ENCODE data around the gene TBC1D8. TPM values are rescaled to one million over a fixed set of nuclear protein-coding genes. Genes with fewer than 3 reads are reported as not detected.
"Not testable (repeated sequence)": the region's sequence is repeated elsewhere in the genome, so short reads cannot be mapped to it uniquely, and the experiment has no call there.

The TBC1D8 gene
- total RNA-seq, 8 experiments from 2014 or later: 4.7 to 14.3 (median 10.9) TPM

DNA sequence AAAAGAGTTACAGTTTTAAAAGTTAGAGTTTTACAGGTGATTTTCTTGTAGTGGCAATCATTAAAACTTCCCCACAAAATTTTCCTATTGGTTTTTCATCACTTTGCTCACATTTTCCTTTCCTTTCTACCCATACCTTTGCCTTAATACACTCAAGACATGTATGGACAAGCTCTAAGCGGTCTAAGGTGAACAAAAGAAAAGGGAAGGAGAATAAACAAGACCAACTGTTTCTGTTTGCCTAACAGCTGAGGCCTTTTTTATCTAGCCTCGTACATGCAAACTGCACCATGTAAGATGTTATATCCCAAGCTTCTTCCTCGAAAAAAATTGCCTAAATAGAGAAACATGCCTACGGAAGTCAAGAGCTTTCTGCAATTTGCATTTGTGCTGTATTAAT lies 33.9 kb upstream of the TBC1D8 start:
- Histone ChIP-seq H3K4me3 (no peak overlapping the region), H3K27ac (no peak overlapping the region), H3K4me1 (replicated peaks in 1 of 2) (no peaks in the 10 kb centered on the region)
- peak in 1 of 8 experiments; percentile 72 for ATAC-seq (replicated peaks in 6 of 8)
- in situ Hi-C loops (cut with MboI; ENCODE audit: low pct_unique_long_range_greater_than_20kb in 2 of 9, low sequenced_read_pairs in 9 of 9, unreplicated experiment in 9 of 9): loop anchor here in 1 of 9 experiments (25.0 kb wide), 1 partner anchor 148 kb away; no protein-coding TSS in a partner anchor
- 26 to 98% (median 60%) methylated on average over 1 to 4 of the region's 4 CpGs; no CpG with 5 or more reads in 1 of the 10 experiments for WGBS, 10 experiments

GRCh38 chr2:101179982-101180381 lies 28.8 kb upstream of the TBC1D8 start:
- peak in 3 of 8 experiments; percentile 20 to 45 (median 40) for ATAC-seq (replicated peaks in 6 of 8)
- in situ Hi-C loops (cut with MboI; ENCODE audit: low pct_unique_long_range_greater_than_20kb in 2 of 9, low sequenced_read_pairs in 9 of 9, unreplicated experiment in 9 of 9): loop anchor here in 1 of 9 experiments (25.0 kb wide), 1 partner anchor 143 kb away; no protein-coding TSS in a partner anchor
- 43 to 100% (median 83%) methylated on average over 1 to 3 of the region's 3 CpGs; no CpG with 5 or more reads in 1 of the 10 experiments for WGBS, 10 experiments
- H3K4me1 ChIP-seq (replicated peaks in 1 of 2): no peaks in the 10 kb centered on the region
- H3K27ac ChIP-seq: no peak overlapping the region
- no peak overlapping the region for H3K4me3 ChIP-seq

GRCh38 chr2:101176803-101177202 lies 25.6 kb upstream of the TBC1D8 start:
- in situ Hi-C loops (cut with MboI; ENCODE audit: low pct_unique_long_range_greater_than_20kb in 2 of 9, low sequenced_read_pairs in 9 of 9, unreplicated experiment in 9 of 9): loop anchor here in 1 of 9 experiments (25.0 kb wide), 1 partner anchor 140 kb away; no protein-coding TSS in a partner anchor
- no peaks in the 10 kb centered on the region for H3K4me1 ChIP-seq (replicated peaks in 1 of 2)
- no peak overlapping the region for H3K27ac ChIP-seq
- 29 to 100% (median 70%) methylated on average over 2 to 4 of the region's 4 CpGs; no CpG with 5 or more reads in 1 of the 10 experiments for WGBS, 10 experiments
- no peak overlapping the region for H3K4me3 ChIP-seq
- ATAC-seq (replicated peaks in 6 of 8): peak in 2 of 8 experiments; percentile 89 to 90

DNA sequence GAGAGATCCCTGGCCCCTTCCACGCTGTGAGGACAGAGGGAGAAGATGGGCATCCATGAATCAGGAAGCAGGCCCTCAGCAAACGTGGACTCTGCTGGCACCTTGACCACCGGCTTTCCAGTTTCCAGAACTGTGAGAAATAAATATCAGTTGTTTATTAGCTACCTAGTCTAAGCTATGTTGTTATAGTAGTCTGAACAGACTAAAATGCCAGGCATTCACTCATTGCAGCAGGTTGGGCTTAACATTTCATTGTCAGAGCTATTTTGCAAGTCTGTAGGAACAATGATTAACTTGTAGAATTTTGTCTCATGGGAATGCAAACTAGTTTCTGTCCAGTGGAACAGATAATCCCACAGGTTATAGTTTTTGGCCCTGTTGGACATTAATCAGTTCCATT lies 24.8 kb upstream of the TBC1D8 start:
- H3K4me3 ChIP-seq: no peak overlapping the region
- no peak overlapping the region for H3K27ac ChIP-seq
- H3K4me1 ChIP-seq (replicated peaks in 1 of 2): no peaks in the 10 kb centered on the region
- 60 to 100% (median 70%) methylated on average over 1 to 3 of the region's 3 CpGs; no CpG with 5 or more reads in 6 of the 10 experiments for WGBS, 10 experiments
- in situ Hi-C loops (cut with MboI; ENCODE audit: low pct_unique_long_range_greater_than_20kb in 2 of 9, low sequenced_read_pairs in 9 of 9, unreplicated experiment in 9 of 9): loop anchor here in 1 of 9 experiments (25.0 kb wide), 1 partner anchor 139 kb away; no protein-coding TSS in a partner anchor
- peak in 2 of 8 experiments; percentile 6 to 12 for ATAC-seq (replicated peaks in 6 of 8)

DNA sequence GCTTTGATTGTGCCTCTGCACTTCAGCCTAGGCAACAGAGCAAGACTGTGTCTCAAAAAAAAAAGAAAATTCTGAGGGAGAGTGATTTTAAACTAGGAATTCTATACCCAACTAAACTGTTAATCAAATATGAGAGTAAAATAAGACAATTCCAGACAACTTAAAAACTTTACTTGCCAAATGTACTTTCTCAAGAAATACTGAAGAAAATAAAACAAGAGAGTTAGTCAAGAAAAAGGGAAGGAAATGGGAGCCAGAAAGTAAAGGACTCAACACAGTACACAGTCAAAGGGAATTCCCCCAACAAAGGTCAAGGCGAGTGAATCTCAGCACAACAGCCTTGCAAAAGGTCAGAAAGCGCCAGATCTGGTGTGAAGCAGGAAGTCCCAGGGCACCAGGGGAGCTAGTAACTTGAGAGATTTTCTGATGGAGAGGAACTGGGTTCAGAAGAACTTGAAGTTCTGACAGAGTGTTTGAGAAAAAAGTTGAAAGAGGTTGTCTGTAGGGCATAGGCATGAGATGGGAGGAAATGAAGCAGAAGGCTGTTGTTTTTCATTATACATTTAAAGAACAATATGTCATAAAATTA lies 22.6 kb upstream of the TBC1D8 start:
- Histone ChIP-seq H3K27ac (no peak overlapping the region), H3K4me3 (no peak overlapping the region), H3K4me1 (replicated peaks in 1 of 2) (no peaks in the 10 kb centered on the region)
- 38 to 100% (median 74%) methylated on average over 1 to 2 of the region's 2 CpGs; no CpG with 5 or more reads in 2 of the 10 experiments for WGBS, 10 experiments
- in situ Hi-C loops (cut with MboI; ENCODE audit: low pct_unique_long_range_greater_than_20kb in 2 of 9, low sequenced_read_pairs in 9 of 9, unreplicated experiment in 9 of 9): loop anchor here in 1 of 9 experiments (25.0 kb wide), 1 partner anchor 162 kb away; the partner anchor contains the start of gene RPL31
- no peak for ATAC-seq (replicated peaks in 6 of 8)

DNA sequence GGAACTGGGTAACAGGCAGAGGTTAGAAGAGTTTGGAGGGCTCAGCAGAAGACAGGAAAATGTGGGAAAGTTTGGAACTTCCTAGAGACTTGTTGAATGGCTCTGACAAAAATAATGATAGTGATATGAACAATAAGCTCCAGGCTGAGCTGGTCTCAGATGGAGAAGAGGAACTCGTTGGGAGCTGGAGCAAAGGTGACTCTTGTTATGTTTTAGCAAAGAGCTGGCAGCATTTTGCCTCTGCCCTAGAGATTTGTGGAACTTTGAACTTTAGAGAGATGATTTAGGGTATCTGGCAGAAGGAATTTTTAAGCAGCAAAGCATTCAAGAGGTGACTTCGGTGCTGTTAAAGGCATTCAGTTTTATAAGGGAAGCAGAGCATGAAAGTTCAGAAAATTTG lies 18.6 kb upstream of the TBC1D8 start:
- not testable (repeated sequence) for H3K27ac ChIP-seq; H3K4me1 ChIP-seq (replicated peaks in 1 of 2); H3K4me3 ChIP-seq; ATAC-seq (replicated peaks in 6 of 8)
- in situ Hi-C loops (cut with MboI; ENCODE audit: low pct_unique_long_range_greater_than_20kb in 2 of 9, low sequenced_read_pairs in 9 of 9, unreplicated experiment in 9 of 9): loop anchor here in 1 of 9 experiments (25.0 kb wide), 1 partner anchor 158 kb away; the partner anchor contains the start of gene RPL31
- 0 to 100% (median 83%) methylated on average over 1 to 2 of the region's 2 CpGs for WGBS, 10 experiments

DNA sequence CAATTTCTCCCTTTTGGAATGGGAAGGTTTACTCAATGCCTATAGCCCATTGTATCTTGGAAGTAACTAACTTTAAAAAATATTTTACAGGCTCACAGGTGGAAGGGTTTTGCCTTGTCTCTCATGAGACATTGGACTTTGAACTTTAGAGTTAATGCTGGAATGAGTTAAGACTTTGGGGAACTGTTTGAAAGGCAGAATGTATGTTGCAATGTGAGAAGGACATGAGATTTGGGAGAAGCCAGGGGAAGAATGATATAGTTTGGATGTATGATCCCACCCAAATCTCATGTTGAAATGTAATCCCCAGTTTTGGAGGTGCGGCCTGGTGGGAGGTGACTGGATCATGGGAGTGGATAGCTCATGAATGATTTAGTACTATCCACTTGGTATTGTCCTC lies 17.5 kb upstream of the TBC1D8 start:
- Histone ChIP-seq H3K4me1 (replicated peaks in 1 of 2) (no peaks in the 10 kb centered on the region), H3K4me3 (no peak overlapping the region), H3K27ac (no peak overlapping the region)
- 56 to 100% (median 100%) methylated on average over 1 of the region's 1 CpG; no CpG with 5 or more reads in 5 of the 10 experiments for WGBS, 10 experiments
- in situ Hi-C loops (cut with MboI; ENCODE audit: low pct_unique_long_range_greater_than_20kb in 2 of 9, low sequenced_read_pairs in 9 of 9, unreplicated experiment in 9 of 9): loop anchor here in 1 of 9 experiments (25.0 kb wide), 1 partner anchor 156 kb away; the partner anchor contains the start of gene RPL31
- ATAC-seq (replicated peaks in 6 of 8): no peak

GRCh38 chr2:101167532-101167931 lies 16.4 kb upstream of the TBC1D8 start:
- in situ Hi-C loops (cut with MboI; ENCODE audit: low pct_unique_long_range_greater_than_20kb in 2 of 9, low sequenced_read_pairs in 9 of 9, unreplicated experiment in 9 of 9): loop anchor here in 1 of 9 experiments (25.0 kb wide), 1 partner anchor 155 kb away; the partner anchor contains the start of gene RPL31
- not testable (repeated sequence) for H3K4me1 ChIP-seq (replicated peaks in 1 of 2); ATAC-seq (replicated peaks in 6 of 8); H3K27ac ChIP-seq; H3K4me3 ChIP-seq
- WGBS, 10 experiments: 0 to 100% (median 55%) methylated on average over 1 to 2 of the region's 2 CpGs; no CpG with 5 or more reads in 1 of the 10 experiments

DNA sequence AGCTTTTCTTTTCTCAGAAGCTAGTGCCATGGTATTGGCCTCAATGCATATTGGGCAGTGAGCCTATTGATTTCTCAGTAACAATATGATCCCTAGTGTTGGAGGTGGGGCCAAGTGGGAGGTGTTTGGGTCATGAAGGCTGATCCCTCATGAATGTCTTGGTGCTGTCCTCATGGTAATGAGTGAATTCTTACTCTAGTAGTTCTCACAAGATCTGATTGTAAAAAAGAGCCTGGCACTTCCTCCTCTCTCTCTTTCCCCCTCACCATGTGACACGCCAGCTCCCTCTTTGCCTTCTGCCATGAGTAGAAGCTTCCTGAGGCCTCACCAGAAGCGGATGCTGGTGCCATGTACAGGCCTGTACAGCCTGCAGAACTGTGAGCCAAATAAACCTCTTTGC lies 12.8 kb upstream of the TBC1D8 start:
- H3K27ac ChIP-seq: no peak overlapping the region
- ATAC-seq (replicated peaks in 6 of 8): no peak
- no peak overlapping the region for H3K4me3 ChIP-seq
- 75 to 100% (median 90%) methylated on average over 1 to 2 of the region's 2 CpGs; no CpG with 5 or more reads in 5 of the 10 experiments for WGBS, 10 experiments
- in situ Hi-C loops (cut with MboI; ENCODE audit: low pct_unique_long_range_greater_than_20kb in 2 of 9, low sequenced_read_pairs in 9 of 9, unreplicated experiment in 9 of 9): loop anchor here in 1 of 9 experiments (25.0 kb wide), 1 partner anchor 152 kb away; the partner anchor contains the start of gene RPL31
- no peaks in the 10 kb centered on the region for H3K4me1 ChIP-seq (replicated peaks in 1 of 2)

- H3K4me1 ChIP-seq (replicated peaks in 1 of 2): no peaks in the 10 kb centered on the region
- H3K27ac ChIP-seq: no peak overlapping the region
- 34 to 72% (median 62%) methylated on average over 3 to 9 of the region's 9 CpGs for WGBS, 10 experiments
- no peak overlapping the region for H3K4me3 ChIP-seq
- in situ Hi-C loops (cut with MboI; ENCODE audit: low pct_unique_long_range_greater_than_20kb in 2 of 9, low sequenced_read_pairs in 9 of 9, unreplicated experiment in 9 of 9): loop anchor here in 1 of 9 experiments (25.0 kb wide), 1 partner anchor 150 kb away; the partner anchor contains the start of gene RPL31
- ATAC-seq (replicated peaks in 6 of 8): no peak
These were observed 11.6 kb upstream of the TBC1D8 start for GRCh38 chr2:101162561-101163330.

GRCh38 chr2:101161658-101162057 lies 10.5 kb upstream of the TBC1D8 start:
- 67 to 100% (median 91%) methylated on average over 1 to 2 of the region's 3 CpGs; no CpG with 5 or more reads in 2 of the 10 experiments for WGBS, 10 experiments
- Histone ChIP-seq H3K27ac (no peak overlapping the region), H3K4me3 (no peak overlapping the region), H3K4me1 (replicated peaks in 1 of 2) (no peaks in the 10 kb centered on the region)
- peak in 2 of 8 experiments; percentile 68 to 89 for ATAC-seq (replicated peaks in 6 of 8)
- in situ Hi-C loops (cut with MboI; ENCODE audit: low pct_unique_long_range_greater_than_20kb in 2 of 9, low sequenced_read_pairs in 9 of 9, unreplicated experiment in 9 of 9): loop anchor here in 1 of 9 experiments (25.0 kb wide), 1 partner anchor 149 kb away; the partner anchor contains the start of gene RPL31

DNA sequence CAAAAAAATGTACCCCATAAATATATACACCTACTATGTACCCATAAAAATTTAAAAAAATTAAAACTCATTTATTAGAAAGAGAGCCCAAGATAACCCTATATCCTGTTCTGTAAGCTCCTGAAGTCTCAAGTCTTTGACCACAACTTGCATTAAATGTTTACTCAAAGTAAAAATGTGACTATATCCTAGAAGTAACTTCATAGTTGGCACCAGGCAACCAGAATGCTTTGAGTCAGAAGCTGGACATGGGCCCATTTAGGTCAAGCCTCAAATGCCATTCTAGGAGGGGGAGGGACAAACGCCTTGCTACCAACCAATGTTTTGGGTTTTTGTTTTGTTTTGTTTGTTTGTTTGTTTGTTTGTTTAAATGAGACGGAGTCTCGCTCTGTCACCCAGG lies 9.3 kb upstream of the TBC1D8 start:
- in situ Hi-C loops (cut with MboI; ENCODE audit: low pct_unique_long_range_greater_than_20kb in 2 of 9, low sequenced_read_pairs in 9 of 9, unreplicated experiment in 9 of 9): loop anchor here in 1 of 9 experiments (25.0 kb wide), 1 partner anchor 148 kb away; the partner anchor contains the start of gene RPL31
- no peaks in the 10 kb centered on the region for H3K4me1 ChIP-seq (replicated peaks in 1 of 2)
- WGBS, 10 experiments: 42 to 100% (median 95%) methylated on average over 1 to 3 of the region's 3 CpGs; no CpG with 5 or more reads in 3 of the 10 experiments
- no peak overlapping the region for H3K27ac ChIP-seq
- ATAC-seq (replicated peaks in 6 of 8): no peak
- no peak overlapping the region for H3K4me3 ChIP-seq
